ENCODE measurements around the gene ARHGAP28. TPM values are rescaled to one million over a fixed set of nuclear protein-coding genes. Genes with fewer than 3 reads are reported as not detected.

ARHGAP28 gene
- 0.39 and 4.4 TPM in 2 replicates for total RNA-seq

GRCh38 chr18:6729247-6730091 is at the start of gene ARHGAP28:
ARHGAP28 (plus strand) TSS chr18:6729716; CDS start chr18:6729822, 106 bp downstream.
- no peak for DNase-seq (ENCODE audit: low read depth, low spot score)

GRCh38 chr18:6681331-6681875 is 48.1 kb upstream of the ARHGAP28 start:
- no peak for DNase-seq (ENCODE audit: low read depth, low spot score)

GRCh38 chr18:6682437-6683111 is 46.9 kb upstream of the ARHGAP28 start:
- no peak for DNase-seq (ENCODE audit: low read depth, low spot score)

- DNase-seq (ENCODE audit: low read depth, low spot score): no peak
Measured at GRCh38 chr18:6683112-6683876, 46.2 kb upstream of the ARHGAP28 start.

GRCh38 chr18:6687676-6688075 is 41.8 kb upstream of the ARHGAP28 start:
- DNase-seq (ENCODE audit: low read depth, low spot score): no peak

GRCh38 chr18:6708890-6709289 is 20.6 kb upstream of the ARHGAP28 start:
- no peak for DNase-seq (ENCODE audit: low read depth, low spot score)

- no peak for DNase-seq (ENCODE audit: low read depth, low spot score)
Measured at GRCh38 chr18:6711467-6711866, 18.0 kb upstream of the ARHGAP28 start.

- no peak for DNase-seq (ENCODE audit: low read depth, low spot score)
Measured at GRCh38 chr18:6712401-6712800, 17.1 kb upstream of the ARHGAP28 start.

- no peak for DNase-seq (ENCODE audit: low read depth, low spot score)
Measured at GRCh38 chr18:6714010-6714409, 15.5 kb upstream of the ARHGAP28 start.

GRCh38 chr18:6718267-6718666 is 11.2 kb upstream of the ARHGAP28 start:
- no peak for DNase-seq (ENCODE audit: low read depth, low spot score)

GRCh38 chr18:6719098-6719846 is 10.2 kb upstream of the ARHGAP28 start:
- DNase-seq (ENCODE audit: low read depth, low spot score): no peak

- no peak for DNase-seq (ENCODE audit: low read depth, low spot score)
Measured at GRCh38 chr18:6719910-6720683, 9.4 kb upstream of the ARHGAP28 start.

- no peak for DNase-seq (ENCODE audit: low read depth, low spot score)
Measured at GRCh38 chr18:6721755-6722154, 7.8 kb upstream of the ARHGAP28 start.

- DNase-seq (ENCODE audit: low read depth, low spot score): no peak
Measured at GRCh38 chr18:6722690-6723089, 6.8 kb upstream of the ARHGAP28 start.

GRCh38 chr18:6724331-6724730 is 5.2 kb upstream of the ARHGAP28 start:
- DNase-seq (ENCODE audit: low read depth, low spot score): no peak

GRCh38 chr18:6728331-6728730 is 1.2 kb upstream of the ARHGAP28 start:
- DNase-seq (ENCODE audit: low read depth, low spot score): no peak

- no peak for DNase-seq (ENCODE audit: low read depth, low spot score)
Measured at GRCh38 chr18:6728809-6729246, 688 bp upstream of the ARHGAP28 start.

- no peak for DNase-seq (ENCODE audit: low read depth, low spot score)
Measured at GRCh38 chr18:6730416-6731221, 1.1 kb downstream of the ARHGAP28 start.

GRCh38 chr18:6731222-6731596 is 1.7 kb downstream of the ARHGAP28 start:
- DNase-seq (ENCODE audit: low read depth, low spot score): no peak

Measured in pulmonary artery endothelial cell (primary cell).